HCT116 (cell line): ENCODE results near the gene LY6G6D. TPM values are rescaled to one million over a fixed set of nuclear protein-coding genes. Genes with fewer than 3 reads are reported as not detected.
A peak's percentile ranks its signal among the peaks of the same experiment; 100 is the strongest.

Experiments
- ATAC-seq: fragments of 200-7000 bp; cut with Tn5 transposase; 2 replicates; pipeline ENCODE4 v1.9.1; 2020; ENCODE audit warnings: mild to moderate bottlenecking, moderate library complexity
- BruUV-seq: library from RNA; stranded (reverse); fragments of 400-500 nt; replicated peaks from 2 replicates; lab custom pipeline; 2021; lab: Mats Ljungman, UMichigan
- CTCF ChIA-PET: fragments of 300-600 bp; sonication (Branson Sonifier 250); formaldehyde crosslinking; loops from one replicate; lab custom pipeline; 2021; ENCODE audit warnings: antibody characterized with exemption; lab: Charles Lee
- POLR2A ChIA-PET: fragments of 300-600, 350-600 bp; sonication (Branson Sonifier 250); formaldehyde crosslinking; loops from one replicate; lab custom pipeline; 2021; ENCODE audit warnings: antibody characterized with exemption; lab: Charles Lee
- RAD21 ChIA-PET, 2 experiments: fragments of 300-600 bp; sonication (Branson Sonifier 250); formaldehyde crosslinking; loops; one replicate each; lab custom pipeline; 2023; ENCODE audit warnings: low total read pairs in 2 of 2; ENCODE audit not compliant: uncharacterized antibody in 2 of 2, unreplicated experiment in 2 of 2, low non-redundant PET in 1 of 2; lab: Charles Lee
- DNase-seq: peaks from one replicate; pipeline ENCODE4 v3.0.0-alpha.2; 2010; ENCODE audit warnings: low read depth, low spot score
- H2AFZ ChIP-seq: fragments of 200-600 bp; shearing (Covaris generic), sonication (generic); 2 replicates; pipeline ENCODE4 v1.6.1; 2017; ENCODE audit warnings: low read depth, mixed run types, mixed read lengths, antibody characterized with exemption, low read length; ENCODE audit not compliant: poor library complexity, severe bottlenecking
- H3K27ac ChIP-seq: 2 replicates; pipeline ENCODE4 v1.5.1; 2012; ENCODE audit warnings: low read depth, low read length
- H3K27me3 ChIP-seq: fragments of 200-600 bp; sonication (generic); 2 replicates; pipeline ENCODE4 v1.6.1; 2016; ENCODE audit warnings: mixed run types, low read length, mixed read lengths; ENCODE audit not compliant: insufficient read depth
- H3K36me3 ChIP-seq, 2 experiments: fragments of 200-500 bp in 1 of 2; fragments of 200-600 bp in 1 of 2; sonication (Bioruptor generic) in 1 of 2; sonication (generic) in 1 of 2; 2 replicates each; pipeline versions ENCODE4 v1.5.1 to v1.6.1; 2014 to 2016; ENCODE audit warnings: low read length in 2 of 2, inconsistent platforms in 1 of 2, mixed read lengths in 1 of 2, mixed run types in 1 of 2; ENCODE audit not compliant: insufficient read depth in 2 of 2, control insufficient read depth in 1 of 2
- H3K4me1 ChIP-seq, 2 experiments: fragments of 200-600 bp in 1 of 2; sonication (generic) in 1 of 2; 2 replicates each; pipeline versions ENCODE4 v1.5.1 to v1.6.1; 2012 to 2017; ENCODE audit warnings: low read length in 2 of 2, inconsistent platforms in 1 of 2, mild to moderate bottlenecking in 1 of 2, mixed read lengths in 1 of 2, mixed run types in 1 of 2, moderate library complexity in 1 of 2; ENCODE audit not compliant: insufficient read depth in 2 of 2, control insufficient read depth in 1 of 2
- H3K4me2 ChIP-seq: fragments of 200-600 bp; sonication (generic); 2 replicates; pipeline ENCODE4 v1.6.1; 2017; ENCODE audit warnings: mixed run types, low read length, mixed read lengths
- H3K4me3 ChIP-seq, 2 experiments: fragments of 200-600 bp in 1 of 2; sonication (generic) in 1 of 2; replicated peaks in 1 of 2; 2 replicates each; pipeline ENCODE4 v1.5.1; 2011 to 2016; ENCODE audit warnings: low read length in 2 of 2, control low read depth in 1 of 2, low read depth in 1 of 2, mild to moderate bottlenecking in 1 of 2, mixed read lengths in 1 of 2, mixed run types in 1 of 2
- H3K79me2 ChIP-seq: fragments of 200-600 bp; sonication (generic); 2 replicates; pipeline ENCODE4 v1.6.1; 2017; ENCODE audit warnings: mild to moderate bottlenecking, mixed run types, low read length, moderate library complexity, mixed read lengths; ENCODE audit not compliant: insufficient read depth
- H3K9ac ChIP-seq: fragments of 200-600 bp; sonication (generic); 2 replicates; pipeline ENCODE4 v1.6.1; 2016; ENCODE audit warnings: low read length, mixed read lengths
- H3K9me2 ChIP-seq: fragments of 200-600 bp; sonication (generic), shearing (Covaris generic); 2 replicates; pipeline ENCODE4 v1.6.1; 2017; ENCODE audit warnings: mixed run types, mild to moderate bottlenecking, moderate library complexity; ENCODE audit not compliant: insufficient read depth
- H3K9me3 ChIP-seq, 2 experiments: fragments of 200-500 bp in 1 of 2; fragments of 200-600 bp in 1 of 2; sonication (Bioruptor generic) in 1 of 2; sonication (generic) in 1 of 2; 2 replicates each; pipeline ENCODE4 v1.6.1; 2014 to 2017; ENCODE audit warnings: low read length in 2 of 2, mixed read lengths in 2 of 2, inconsistent platforms in 1 of 2, low read depth in 1 of 2, mild to moderate bottlenecking in 1 of 2, mixed run types in 1 of 2, moderate library complexity in 1 of 2; ENCODE audit not compliant: control insufficient read depth in 1 of 2, insufficient read depth in 1 of 2
- H4K20me1 ChIP-seq: fragments of 200-600 bp; sonication (generic), shearing (Covaris generic); 2 replicates; pipeline ENCODE4 v1.6.1; 2017; ENCODE audit warnings: mixed run types, mild to moderate bottlenecking, moderate library complexity; ENCODE audit not compliant: insufficient read depth
- ATF3 ChIP-seq: IDR thresholded peaks from 2 replicates; pipeline ENCODE4 v1.6.1; 2012
- CBX3 ChIP-seq: IDR thresholded peaks from 2 replicates; pipeline ENCODE4 v1.6.1; 2012; ENCODE audit warnings: low read depth
- CEBPB ChIP-seq: IDR thresholded peaks from 2 replicates; pipeline ENCODE4 v1.6.1; 2012; ENCODE audit warnings: low read depth
- CTCF ChIP-seq, 3 experiments: fragments of 200-600 bp in 1 of 3; sonication (generic) in 1 of 3; IDR thresholded peaks in 2 of 3; conservative IDR thresholded peaks in 1 of 3; 2 replicates each; pipeline ENCODE4 v1.5.1; 2012 to 2017; ENCODE audit warnings: low read depth in 2 of 3, low read length in 2 of 3, antibody characterized with exemption in 1 of 3, borderline replicate concordance in 1 of 3, control low read depth in 1 of 3, mild to moderate bottlenecking in 1 of 3, mixed read lengths in 1 of 3, mixed run types in 1 of 3, moderate library complexity in 1 of 3; ENCODE audit not compliant: insufficient read depth in 1 of 3
- EGR1 ChIP-seq: IDR thresholded peaks from 2 replicates; pipeline ENCODE4 v1.6.1; 2012; ENCODE audit warnings: low read depth
- EZH2phosphoT487 ChIP-seq: fragments of 200-600 bp; IDR thresholded peaks from 2 replicates; pipeline ENCODE4 v1.6.1; 2018; ENCODE audit warnings: antibody characterized with exemption, borderline replicate concordance
- JUND ChIP-seq: IDR thresholded peaks from 2 replicates; pipeline ENCODE4 v1.6.1; 2012
- MAX ChIP-seq: IDR thresholded peaks from 2 replicates; pipeline ENCODE4 v1.6.1; 2012
- POLR2A ChIP-seq: IDR thresholded peaks from 2 replicates; pipeline ENCODE4 v1.7.0; 2011; ENCODE audit warnings: borderline replicate concordance; ENCODE audit not compliant: insufficient read depth, insufficient read length; ENCODE audit errors: extremely low read depth
- POLR2AphosphoS5 ChIP-seq: IDR thresholded peaks from 2 replicates; pipeline ENCODE4 v1.6.1; 2011; ENCODE audit warnings: mild to moderate bottlenecking, low read depth, low read length, moderate library complexity
- TCF7L2 ChIP-seq: IDR thresholded peaks from 2 replicates; pipeline ENCODE4 v1.7.0; 2011; ENCODE audit warnings: borderline replicate concordance, inconsistent platforms; ENCODE audit not compliant: insufficient read depth, insufficient read length; ENCODE audit errors: extremely low read depth
- YY1 ChIP-seq: IDR thresholded peaks from 2 replicates; pipeline ENCODE4 v1.6.1; 2011; ENCODE audit warnings: low read length, low read depth, moderate library complexity, mild to moderate bottlenecking; ENCODE audit not compliant: insufficient replicate concordance; ENCODE audit errors: extremely low read depth
- ZBTB33 ChIP-seq: IDR thresholded peaks from 2 replicates; pipeline ENCODE4 v1.6.1; 2011; ENCODE audit warnings: mild to moderate bottlenecking, low read length, moderate library complexity; ENCODE audit not compliant: insufficient replicate concordance; ENCODE audit errors: extremely low read depth
- ZFX ChIP-seq: fragments of 450-650 bp; IDR thresholded peaks from 2 replicates; pipeline ENCODE4 v1.6.1; 2017
- intact Hi-C: fragments of 100-400 bp; cut with micrococcal nuclease; formaldehyde crosslinking; loops from 2 replicates; pipeline ENCODE4 v1.10.0; 2022
- total RNA-seq: library from RNA; stranded (reverse); gene quantifications from one replicate; pipeline ENCODE4 v1.2.1, GENCODE V29; 2021; ENCODE audit not compliant: unreplicated experiment

The LY6G6D gene
- total RNA-seq, 1 experiment from 2014 or later = not detected

GRCh38 chr6:31720196-31720770, 5.1 kb downstream of the LY6G6D start:
- no peaks in the 10 kb centered on the region for H3K9me3 ChIP-seq
- no peak for DNase-seq
- H3K36me3 ChIP-seq = no peaks in the 10 kb centered on the region
- RAD21 ChIA-PET = interaction anchor here in 1 of 2 experiments (0.5 kb wide), 1 partner anchor 110 kb away, joined by 8 read pairs; no protein-coding TSS in a partner anchor
- no peak overlapping the region for H3K4me3 ChIP-seq
- H3K4me2 ChIP-seq = peak overlapping the region; percentile 45; the same call in 1 of the 2 replicates
- H3K79me2 ChIP-seq = no peaks in the 10 kb centered on the region
- CTCF ChIA-PET = no interaction called here
- TF ChIP-seq TCF7L2 = no peak
- TF ChIP-seq CEBPB = no peak
- no peak for TF ChIP-seq ATF3
- TF ChIP-seq MAX = no peak
- BruUV-seq = no TSS peak
- no peaks in the 10 kb centered on the region for H4K20me1 ChIP-seq
- no peaks in the 10 kb centered on the region for H3K9me2 ChIP-seq
- intact Hi-C loops = no loop called here
- no peaks in the 10 kb centered on the region for H3K27me3 ChIP-seq
- H2AFZ ChIP-seq = no peak overlapping the region
- peaks cover 28 to 43% of the 10 kb centered on the region in 2 experiments for H3K4me1 ChIP-seq
- POLR2A ChIA-PET = no interaction called here
- H3K9ac ChIP-seq = no peak overlapping the region
- ATAC-seq = no peak
- H3K27ac ChIP-seq = no peak overlapping the region

GRCh38 chr6:31721351-31722020, 6.3 kb downstream of the LY6G6D start, which contains the start of gene LY6G6C:
LY6G6C (minus strand) TSS chr6:31721746; CDS start chr6:31721679, 67 bp downstream.
- ATAC-seq = no peak
- TF ChIP-seq POLR2AphosphoS5 (no peak), EGR1 (no peak), CTCF (IDR thresholded peaks at IDR 0.05 in 2 of 3, conservative IDR thresholded peaks at IDR 0.05 in 1 of 3; ENCODE audit: borderline replicate concordance in 1 of 3, insufficient read depth in 1 of 3, low read depth in 2 of 3, low read length in 2 of 3) (no peak), ZBTB33 (no peak), POLR2A (no peak), CBX3 (no peak), JUND (no peak), EZH2phosphoT487 (no peak), ZFX (no peak), YY1 (no peak), TCF7L2 (no peak)

More at GRCh38 chr6:31721351-31722020, 6.3 kb downstream of the LY6G6D start, which contains the start of gene LY6G6C:
- ChIA-PET POLR2A (interaction anchor here (1.4 kb wide), 1 partner anchor 11 kb away, joined by 3 read pairs; no protein-coding TSS in a partner anchor), CTCF (no interaction called here), RAD21 (no interaction called here)
- Histone ChIP-seq H2AFZ (no peak within 1 kb of the TSS), H3K27me3 (no peaks in the 10 kb centered on the region), H3K4me1 (peaks cover 28 to 43% of the 10 kb centered on the region in 2 experiments), H3K4me3 (no peak within 1 kb of the TSS), H3K36me3 (0 out of 4 replicates have a peak, but pooled peaks cover 0 to 2% of the 10 kb centered on the region in 2 experiments), H3K9me3 (no peaks in the 10 kb centered on the region), H3K27ac (no peak within 1 kb of the TSS), H3K4me2 (peak within 1 kb of the TSS; percentile 45; the same call in 1 of the 2 replicates), H3K9ac (no peak within 1 kb of the TSS), H3K9me2 (no peaks in the 10 kb centered on the region), H4K20me1 (no peaks in the 10 kb centered on the region), H3K79me2 (no peaks in the 10 kb centered on the region)
- DNase-seq = no peak
- BruUV-seq = no TSS peak
- intact Hi-C loops = no loop called here
